Activated CD4-positive, alpha-beta T cell treated with anti-CD3 and anti-CD28 coated beads, Interleukin-2, amount 10 ng/mL, durations not matched to agents 24 days and 14 days (primary cell): ENCODE results near the gene IL1A. TPM values are rescaled to one million over a fixed set of nuclear protein-coding genes. Genes with fewer than 3 reads are reported as not detected.

Experiments used
- DNase-seq: peaks from one replicate; pipeline ENCODE4 v3.0.0; 2022
- H3K27ac Mint-ChIP-seq: one replicate; pipeline ENCODE4 v1.8.0; 2022; ENCODE audit warnings: mild to moderate bottlenecking, mixed read lengths
- H3K27me3 Mint-ChIP-seq: one replicate; pipeline ENCODE4 v1.8.0; 2022; ENCODE audit warnings: mixed read lengths
- H3K36me3 Mint-ChIP-seq: one replicate; pipeline ENCODE4 v1.8.0; 2022; ENCODE audit warnings: low read depth, mild to moderate bottlenecking, mixed read lengths
- H3K4me1 Mint-ChIP-seq: one replicate; pipeline ENCODE4 v1.8.0; 2021; ENCODE audit warnings: mixed read lengths
- H3K4me3 Mint-ChIP-seq: one replicate; pipeline ENCODE4 v1.8.0; 2022; ENCODE audit warnings: mild to moderate bottlenecking, moderate library complexity, mixed read lengths
- H3K9me3 Mint-ChIP-seq: one replicate; pipeline ENCODE4 v1.8.0; 2021; ENCODE audit warnings: mixed read lengths
- intact Hi-C: fragments of 100-400 bp; cut with micrococcal nuclease; formaldehyde crosslinking; loops from one replicate; pipeline ENCODE4 v1.15.1; 2023
- total RNA-seq: library from RNA; stranded (reverse); gene quantifications from 2 replicates; pipeline ENCODE4 v1.2.3, GENCODE V29; 2022

Gene IL1A
- total RNA-seq, 1 donor from 2014 or later: 10.2 TPM

DNA sequence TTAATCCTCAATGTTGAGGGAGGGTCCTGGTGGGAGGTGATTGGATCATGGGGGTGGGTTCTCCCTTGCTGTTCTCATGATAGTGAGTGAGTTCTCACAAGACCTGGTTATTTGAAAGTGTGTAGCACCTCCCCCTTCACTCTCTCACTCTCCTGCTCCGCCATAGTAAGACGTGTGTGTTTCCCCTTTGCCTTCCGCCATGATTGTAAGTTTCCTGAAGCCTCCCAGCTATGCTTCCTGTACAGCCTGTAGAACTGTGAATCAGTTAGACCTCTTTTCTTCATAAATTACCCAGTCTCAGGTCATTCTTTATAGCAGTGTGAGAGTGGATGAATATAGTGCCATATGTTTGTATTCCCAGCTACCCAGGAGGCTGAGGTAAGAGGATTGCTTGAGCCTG is 42.7 kb upstream of the IL1A start:
- no peak for DNase-seq
- Mint-ChIP-seq H3K4me1 (peaks cover 18% of the 10 kb centered on the region), H3K9me3 (peaks cover 4% of the 10 kb centered on the region), H3K36me3 (no peaks in the 10 kb centered on the region), H3K27me3 (peaks cover 8% of the 10 kb centered on the region), H3K4me3 (no peak overlapping the region), H3K27ac (no peak overlapping the region)
- intact Hi-C loops: no loop called here

DNA sequence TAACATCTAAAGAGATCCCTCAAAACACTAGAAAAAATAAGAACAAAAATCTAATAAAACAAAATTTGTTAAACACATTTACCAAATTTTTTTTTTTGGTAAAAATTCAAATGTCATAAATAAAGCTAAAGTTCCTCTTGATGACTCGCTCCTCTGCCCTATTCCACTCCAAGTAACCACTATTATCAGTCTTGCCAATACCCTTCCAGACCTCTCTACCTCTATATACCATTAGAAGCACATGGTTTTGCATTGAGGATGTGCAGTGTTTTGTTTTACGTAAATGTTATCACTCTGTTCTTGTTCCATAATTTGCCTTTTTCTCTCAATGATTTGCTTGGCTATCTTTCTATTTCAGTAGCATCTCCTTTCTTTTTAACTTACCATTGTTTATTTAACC is 41.4 kb upstream of the IL1A start:
- Mint-ChIP-seq H3K27me3 (peaks cover 8% of the 10 kb centered on the region), H3K4me3 (no peak overlapping the region), H3K4me1 (peaks cover 27% of the 10 kb centered on the region), H3K27ac (no peak overlapping the region), H3K36me3 (no peaks in the 10 kb centered on the region), H3K9me3 (peaks cover 4% of the 10 kb centered on the region)
- intact Hi-C loops: no loop called here
- DNase-seq: no peak

DNA sequence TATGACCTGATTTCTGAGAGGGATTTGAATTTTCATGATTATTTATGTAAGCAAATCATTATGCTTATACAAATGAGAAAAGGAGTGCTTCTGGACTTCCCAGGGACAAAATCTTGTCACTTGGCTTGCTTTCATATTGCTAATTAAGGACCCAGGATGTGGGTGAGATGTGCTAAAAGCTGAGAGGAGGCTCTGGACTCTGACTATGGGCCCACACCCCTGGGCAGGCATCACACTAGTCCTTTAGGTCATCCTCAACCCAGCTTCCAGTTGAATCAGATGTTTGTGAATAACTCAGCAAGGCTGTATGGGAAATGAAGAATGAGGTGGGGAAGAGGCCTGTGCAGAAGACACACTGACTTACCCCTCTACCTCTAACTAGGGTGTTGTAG is 40.4 kb upstream of the IL1A start:
- intact Hi-C loops: loop anchor here (5.0 kb wide), 3 partner anchors 42 to 93 kb away; partner anchors contain the start of gene IL1A
- H3K4me1 Mint-ChIP-seq: peaks cover 32% of the 10 kb centered on the region

DNA sequence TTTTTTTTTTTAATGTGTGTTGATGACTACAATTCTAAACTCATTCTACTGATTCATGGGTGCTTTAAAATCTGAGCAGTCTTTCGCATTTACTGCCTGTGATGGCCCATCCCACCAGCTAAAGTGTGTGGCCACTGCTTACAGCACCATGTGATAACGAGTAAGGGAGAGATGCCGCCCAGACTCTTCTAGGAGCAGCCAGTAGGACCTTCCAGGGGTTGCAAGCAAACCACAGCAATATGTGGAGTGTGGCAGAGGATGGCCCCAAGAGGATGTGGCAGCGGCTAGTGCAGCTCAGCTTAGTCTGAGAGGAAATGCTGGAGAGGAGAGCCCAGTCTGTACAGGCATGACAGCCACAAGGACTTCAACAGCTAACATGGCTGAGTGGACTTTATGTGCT is 37.4 kb upstream of the IL1A start:
- Mint-ChIP-seq H3K27me3 (no peaks in the 10 kb centered on the region), H3K9me3 (no peaks in the 10 kb centered on the region), H3K27ac (peak overlapping the region; percentile 87), H3K4me1 (peaks cover 28% of the 10 kb centered on the region), H3K36me3 (no peaks in the 10 kb centered on the region), H3K4me3 (peak overlapping the region; percentile 44)
- intact Hi-C loops: loop anchor here (1.0 to 5.0 kb wide), 7 partner anchors 17 to 96 kb away; partner anchors contain the start of genes CKAP2L and IL1A
- DNase-seq: peak; percentile 78

More for the DNA sequence above, 40.4 kb upstream of the IL1A start:
- Mint-ChIP-seq H3K36me3 (no peaks in the 10 kb centered on the region), H3K9me3 (no peaks in the 10 kb centered on the region), H3K4me3 (no peak overlapping the region), H3K27ac (no peak overlapping the region), H3K27me3 (peaks cover 4% of the 10 kb centered on the region)
- no peak for DNase-seq

DNA sequence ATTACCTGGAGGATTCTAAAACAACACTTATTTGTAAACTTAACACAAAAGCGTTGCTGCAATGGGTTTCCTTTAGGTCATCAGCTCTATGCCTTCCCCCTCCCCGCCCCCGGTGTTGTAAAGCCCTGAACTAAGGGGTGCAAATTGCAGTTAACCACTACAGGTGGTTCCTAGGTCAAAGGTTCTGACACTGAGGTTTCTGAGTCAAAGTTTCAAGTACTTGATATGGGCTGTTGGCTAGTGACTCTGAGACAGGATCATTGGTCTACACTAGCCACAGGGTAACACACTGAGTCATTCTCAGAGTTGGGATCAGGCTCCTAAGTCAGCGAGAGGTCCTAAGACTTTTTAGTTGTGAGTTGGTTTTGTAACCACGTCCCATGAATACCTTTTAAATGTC is 36.8 kb upstream of the IL1A start:
- no peak overlapping the region for H3K4me3 Mint-ChIP-seq
- no peaks in the 10 kb centered on the region for H3K27me3 Mint-ChIP-seq
- H3K27ac Mint-ChIP-seq: peak overlapping the region; percentile 87
- H3K36me3 Mint-ChIP-seq: no peaks in the 10 kb centered on the region
- peak; percentile 80 for DNase-seq
- intact Hi-C loops: loop anchor here (1.0 to 5.0 kb wide), 7 partner anchors 17 to 96 kb away; partner anchors contain the start of genes CKAP2L and IL1A
- H3K4me1 Mint-ChIP-seq: peaks cover 28% of the 10 kb centered on the region
- H3K9me3 Mint-ChIP-seq: no peaks in the 10 kb centered on the region

DNA sequence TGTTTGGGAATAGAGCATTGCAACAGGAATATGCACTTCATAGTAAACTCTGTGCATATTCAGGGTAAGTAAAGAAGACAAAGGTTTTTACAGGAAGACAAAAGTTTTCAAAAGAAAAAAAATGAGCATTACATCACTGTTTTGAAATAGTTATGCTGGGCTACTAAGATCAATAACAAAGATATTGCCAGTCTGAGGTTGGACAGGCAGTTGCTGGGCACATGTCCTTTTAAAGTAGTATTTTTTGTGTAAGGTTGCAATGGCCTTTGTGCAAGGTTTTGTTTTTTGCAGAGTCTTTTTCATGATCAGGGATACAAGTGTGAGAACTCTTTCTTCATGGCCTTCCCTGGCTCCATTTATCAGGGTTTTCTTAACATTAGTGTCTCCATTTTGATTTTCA is 36.0 kb upstream of the IL1A start:
- intact Hi-C loops: loop anchor here (5.0 kb wide), 3 partner anchors 38 to 97 kb away; partner anchors contain the start of gene IL1A
- no peaks in the 10 kb centered on the region for H3K36me3 Mint-ChIP-seq
- no peak overlapping the region for H3K27ac Mint-ChIP-seq

DNA sequence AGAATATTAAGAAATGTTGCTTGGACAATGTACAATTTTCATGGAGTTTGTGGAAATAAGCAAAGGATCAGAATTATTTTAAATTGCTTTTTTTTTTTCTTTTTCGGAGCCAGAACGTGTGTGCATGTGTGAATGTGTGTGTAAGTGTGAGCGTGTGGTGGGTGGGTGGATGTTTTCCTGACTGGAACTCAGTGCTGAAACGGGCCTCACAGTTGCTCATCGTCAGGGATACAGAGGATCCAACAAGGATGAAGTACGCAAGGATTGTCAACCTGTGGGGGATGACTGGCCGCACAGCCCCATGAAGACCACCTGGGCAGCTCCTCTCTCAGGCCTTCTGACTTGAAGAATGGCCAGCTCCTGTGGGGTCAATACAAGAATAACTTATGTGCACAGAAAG is 34.8 kb upstream of the IL1A start:
- Mint-ChIP-seq H3K4me1 (peaks cover 22% of the 10 kb centered on the region), H3K27me3 (no peaks in the 10 kb centered on the region), H3K4me3 (no peak overlapping the region), H3K9me3 (peaks cover 3% of the 10 kb centered on the region), H3K36me3 (no peaks in the 10 kb centered on the region), H3K27ac (no peak overlapping the region)
- no peak for DNase-seq
- intact Hi-C loops: no loop called here

More for the DNA sequence above, 36.0 kb upstream of the IL1A start:
- Mint-ChIP-seq H3K27me3 (no peaks in the 10 kb centered on the region), H3K4me3 (no peak overlapping the region), H3K4me1 (peaks cover 28% of the 10 kb centered on the region), H3K9me3 (no peaks in the 10 kb centered on the region)
- DNase-seq: no peak

DNA sequence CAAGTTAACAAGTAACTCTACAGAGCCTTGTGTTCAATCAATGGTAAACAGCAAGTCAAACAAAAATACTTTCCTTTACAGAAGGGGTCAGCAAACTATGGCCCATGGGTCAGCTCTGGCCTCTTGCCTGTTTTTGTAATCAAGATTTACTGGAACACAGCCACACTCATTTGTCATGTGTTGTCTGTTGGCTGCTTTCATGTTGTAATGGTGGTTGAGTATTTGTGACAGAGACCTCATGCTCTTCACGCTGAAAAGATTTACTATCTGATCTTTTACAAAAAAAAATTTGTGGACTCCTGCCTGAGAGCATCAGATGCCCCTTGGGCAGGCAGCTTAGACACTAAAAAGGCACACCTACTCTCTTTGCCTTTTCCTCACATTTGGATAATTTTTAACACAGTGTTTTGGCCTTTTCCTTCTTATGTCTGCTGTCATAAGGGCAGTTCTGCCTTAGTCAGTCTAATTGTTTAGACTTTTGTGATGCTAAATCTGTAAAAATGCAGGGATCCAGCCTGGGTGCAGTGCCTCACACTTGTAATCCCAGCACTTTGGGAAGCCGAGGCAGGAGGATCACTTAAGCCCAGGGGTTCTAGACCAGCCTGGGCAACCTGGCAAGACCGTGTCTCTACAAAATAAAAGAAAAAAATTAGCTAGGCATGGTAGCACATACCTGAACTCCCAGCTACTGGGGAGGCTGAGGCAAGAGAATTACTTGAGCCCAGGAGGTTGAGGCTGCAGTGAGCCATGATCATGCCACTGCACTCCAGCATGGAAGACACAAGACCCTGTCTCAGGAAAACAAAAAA is 34.0 kb upstream of the IL1A start:
- Mint-ChIP-seq H3K4me1 (peaks cover 24% of the 10 kb centered on the region), H3K27me3 (no peaks in the 10 kb centered on the region), H3K4me3 (no peak overlapping the region), H3K9me3 (peaks cover 4% of the 10 kb centered on the region), H3K27ac (no peak overlapping the region), H3K36me3 (no peaks in the 10 kb centered on the region)
- DNase-seq: no peak
- intact Hi-C loops: no loop called here

DNA sequence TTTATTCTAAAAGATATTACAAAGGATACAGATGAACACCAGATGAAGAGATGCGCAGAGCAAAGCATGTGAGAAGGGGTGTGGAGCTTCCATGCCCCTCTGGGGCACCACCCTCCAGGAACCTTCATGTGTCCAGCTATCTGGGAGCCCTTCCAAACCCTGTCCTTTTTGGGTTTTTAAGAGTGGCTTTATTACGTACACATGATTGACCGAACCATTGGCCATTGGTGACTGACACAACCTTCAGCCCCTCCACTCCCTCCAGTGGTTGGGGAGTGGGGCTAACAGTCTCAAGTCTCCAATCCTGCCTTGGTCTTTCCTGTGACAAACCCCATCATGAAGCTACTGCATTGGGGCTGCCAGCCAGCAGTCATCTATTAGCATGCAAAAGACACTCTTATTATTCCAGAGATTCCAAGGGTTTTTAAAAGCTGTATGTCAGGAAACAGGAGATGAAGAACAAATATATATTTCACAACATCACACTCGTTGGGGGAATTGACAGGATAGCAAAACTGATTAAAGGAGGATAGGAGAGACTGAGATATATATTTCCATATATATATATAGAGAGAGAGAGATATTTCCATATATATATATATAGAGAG is 32.9 kb upstream of the IL1A start:
- intact Hi-C loops: no loop called here
- no peak overlapping the region for H3K27ac Mint-ChIP-seq
- peaks cover 4% of the 10 kb centered on the region for H3K9me3 Mint-ChIP-seq
- no peaks in the 10 kb centered on the region for H3K36me3 Mint-ChIP-seq
- peaks cover 26% of the 10 kb centered on the region for H3K4me1 Mint-ChIP-seq
- no peak for DNase-seq
- no peaks in the 10 kb centered on the region for H3K27me3 Mint-ChIP-seq
- H3K4me3 Mint-ChIP-seq: no peak overlapping the region

DNA sequence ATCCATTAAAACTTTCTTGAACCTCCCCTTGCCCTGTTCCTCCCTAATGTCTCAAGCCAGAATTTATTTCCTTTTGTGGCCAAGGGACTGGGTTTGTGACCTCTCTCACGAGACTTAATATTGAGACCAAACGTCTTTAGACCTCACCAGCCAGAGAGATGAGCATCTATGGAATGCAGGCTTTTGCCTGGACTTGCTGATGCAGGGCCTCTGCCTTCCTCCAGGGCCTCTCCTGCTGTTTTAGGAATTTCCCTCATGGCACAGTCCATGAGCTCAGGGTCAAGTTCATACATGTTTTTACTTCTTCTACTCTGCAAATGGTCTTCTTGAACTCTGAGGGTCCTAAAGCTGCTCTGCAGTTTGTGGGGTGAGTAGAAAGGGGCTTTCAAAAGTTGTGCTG is 30.0 kb upstream of the IL1A start:
- no peaks in the 10 kb centered on the region for H3K27me3 Mint-ChIP-seq
- peaks cover 21% of the 10 kb centered on the region for H3K4me1 Mint-ChIP-seq
- no peak overlapping the region for H3K4me3 Mint-ChIP-seq
- no peak overlapping the region for H3K27ac Mint-ChIP-seq
- DNase-seq: no peak
- H3K36me3 Mint-ChIP-seq: peaks cover 2% of the 10 kb centered on the region
- H3K9me3 Mint-ChIP-seq: peaks cover 7% of the 10 kb centered on the region
- intact Hi-C loops: no loop called here

DNA sequence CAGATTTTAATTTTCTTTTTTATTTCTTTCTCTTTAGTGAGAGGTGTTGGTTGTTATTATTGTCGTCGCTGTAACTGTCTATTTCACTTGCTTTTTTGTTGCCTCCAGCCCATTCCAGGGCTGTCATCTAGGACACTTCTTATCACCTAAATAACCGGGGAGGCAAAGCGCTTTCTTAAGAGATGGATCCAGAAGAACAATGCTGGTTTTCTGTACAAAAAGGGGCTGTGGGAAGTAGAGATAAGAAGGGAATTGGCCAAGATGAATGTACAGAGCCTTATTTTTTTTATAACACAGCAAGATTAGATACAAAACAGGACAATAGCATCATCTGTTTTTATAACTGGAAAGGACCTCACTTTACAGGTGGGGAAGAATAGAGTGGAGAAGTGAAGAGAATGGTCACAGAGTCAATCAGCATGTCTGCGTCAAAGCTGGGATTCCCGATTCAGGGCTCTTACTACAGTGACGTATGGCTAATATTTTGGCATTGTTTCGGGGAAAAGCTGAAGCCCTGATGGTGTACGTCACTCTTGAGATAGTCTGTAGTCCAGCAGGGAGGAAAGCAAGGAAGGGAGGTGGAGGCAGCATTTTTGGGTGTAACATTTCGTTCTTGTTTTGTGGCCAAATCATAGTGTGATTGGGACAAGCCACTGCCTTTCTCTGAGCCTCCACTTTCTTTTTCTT is 29.1 kb upstream of the IL1A start:
- peaks cover 2% of the 10 kb centered on the region for H3K36me3 Mint-ChIP-seq
- H3K27ac Mint-ChIP-seq: no peak overlapping the region
- peaks cover 25% of the 10 kb centered on the region for H3K4me1 Mint-ChIP-seq
- no peak for DNase-seq
- intact Hi-C loops: no loop called here
- no peaks in the 10 kb centered on the region for H3K27me3 Mint-ChIP-seq
- no peak overlapping the region for H3K4me3 Mint-ChIP-seq
- H3K9me3 Mint-ChIP-seq: peaks cover 11% of the 10 kb centered on the region

DNA sequence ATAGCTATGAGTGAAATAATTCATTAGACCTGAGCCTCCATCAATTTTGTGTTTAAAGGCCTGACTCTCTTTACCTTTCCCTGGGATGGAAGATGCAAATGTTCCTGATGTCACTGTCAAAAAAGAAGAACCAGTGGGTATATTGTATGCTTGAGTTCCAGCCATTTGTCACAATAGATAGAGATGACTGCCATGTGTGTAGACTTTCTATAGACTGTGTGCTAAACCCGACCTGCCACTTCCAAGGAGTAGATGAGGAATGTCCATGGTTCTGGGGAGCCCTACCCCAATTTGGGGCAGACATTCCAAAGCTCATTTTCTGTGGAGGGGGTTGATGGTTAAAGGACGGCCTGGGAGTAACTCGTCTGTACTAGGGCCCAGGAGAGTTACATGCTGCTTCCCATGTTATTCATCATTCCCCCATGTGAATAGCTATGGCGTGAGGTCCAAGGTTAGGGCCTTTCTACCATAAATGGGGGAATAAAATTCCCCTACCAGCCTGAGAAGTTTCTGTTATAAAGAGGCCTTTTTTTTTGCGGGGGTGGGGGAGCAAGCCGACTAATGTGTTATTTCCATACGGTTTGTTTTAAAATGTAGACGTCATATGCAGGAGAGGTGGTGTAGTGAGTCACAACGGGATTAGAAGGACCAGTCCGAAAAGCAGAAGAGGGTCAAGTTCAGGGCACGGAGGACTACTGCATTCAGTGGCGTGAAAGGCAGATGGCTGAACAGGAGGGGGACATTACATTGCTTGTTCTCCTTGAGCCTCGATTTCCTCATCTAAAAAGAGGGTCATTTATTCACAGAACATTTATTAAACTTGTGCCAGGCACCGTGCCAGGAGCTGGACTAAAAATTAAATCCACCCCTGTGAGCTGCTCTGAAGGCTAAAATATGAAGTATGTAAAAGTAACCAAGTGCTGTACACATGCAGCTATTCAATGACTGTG is 28.3 kb upstream of the IL1A start:
- H3K27me3 Mint-ChIP-seq: no peaks in the 10 kb centered on the region
- intact Hi-C loops: no loop called here
- peaks cover 25% of the 10 kb centered on the region for H3K4me1 Mint-ChIP-seq
- H3K27ac Mint-ChIP-seq: peak overlapping the region; percentile 60
- peaks cover 2% of the 10 kb centered on the region for H3K36me3 Mint-ChIP-seq
- H3K9me3 Mint-ChIP-seq: peaks cover 12% of the 10 kb centered on the region
- no peak for DNase-seq
- H3K4me3 Mint-ChIP-seq: peak overlapping the region; percentile 27

DNA sequence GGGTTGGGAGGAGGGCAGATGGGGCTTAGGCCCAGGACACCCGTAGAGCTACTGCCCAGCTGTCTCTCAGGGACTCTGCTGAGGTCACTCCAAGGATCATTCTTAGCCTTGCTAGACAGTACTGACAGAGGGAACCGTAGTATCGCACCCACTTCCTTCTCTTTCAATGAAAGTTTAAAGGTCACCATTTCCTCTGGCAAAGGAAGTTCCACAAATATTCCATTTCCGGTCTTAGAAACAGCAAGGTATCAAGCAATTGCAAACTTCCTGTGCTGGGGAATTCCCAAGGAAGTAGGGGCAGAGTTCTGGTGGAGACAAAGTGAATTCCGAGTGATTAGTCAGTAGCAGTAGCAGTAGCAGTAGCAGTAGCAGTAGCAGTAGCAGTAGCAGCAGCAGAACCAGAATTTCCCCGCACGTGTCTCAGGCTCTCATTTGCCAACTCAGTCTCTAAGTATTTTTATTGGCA is 27.6 kb upstream of the IL1A start:
- Mint-ChIP-seq H3K36me3 (peaks cover 7% of the 10 kb centered on the region), H3K4me3 (peak overlapping the region; percentile 27), H3K27me3 (no peaks in the 10 kb centered on the region), H3K9me3 (peaks cover 19% of the 10 kb centered on the region), H3K27ac (peak overlapping the region; percentile 60), H3K4me1 (peaks cover 28% of the 10 kb centered on the region)
- intact Hi-C loops: no loop called here
- DNase-seq: no peak
